AG04450 (cell line): Measurements from ENCODE around the gene CSH1. TPM values are rescaled to one million over a fixed set of nuclear protein-coding genes. Genes with fewer than 3 reads are reported as not detected.
A peak's percentile ranks its signal among the peaks of the same experiment; 100 is the strongest.
"Not testable (repeated sequence)": the region's sequence is repeated elsewhere in the genome, so short reads cannot be mapped to it uniquely, and the experiment has no call there.

Source experiments
- CTCF ChIA-PET: fragments of 300-600, 350-600 bp; formaldehyde crosslinking; extraction: SDS; loops from one replicate; lab custom pipeline; 2022; ENCODE audit warnings: antibody characterized with exemption, inconsistent platforms; lab: Charles Lee
- POLR2A ChIA-PET: fragments of 350-600 bp; formaldehyde crosslinking; extraction: SDS; loops from one replicate; lab custom pipeline; 2021; ENCODE audit warnings: antibody characterized with exemption, inconsistent platforms; lab: Yijun Ruan, JAX
- DNase-seq: peaks from one replicate; pipeline ENCODE4 v3.0.0-alpha.2; 2011; ENCODE audit warnings: low read depth, low spot score
- H3K27ac ChIP-seq: one replicate; pipeline ENCODE4 v1.5.1; 2012; ENCODE audit warnings: low read depth, low read length, control low read depth
- H3K27me3 ChIP-seq: one replicate; pipeline ENCODE4 v1.6.0; 2012; ENCODE audit warnings: low read length; ENCODE audit not compliant: control insufficient read depth, insufficient read depth
- H3K4me3 ChIP-seq: 2 replicates; pipeline ENCODE4 v1.5.1; 2011; ENCODE audit warnings: mild to moderate bottlenecking, low read depth, low read length, control low read depth
- H3K9me3 ChIP-seq: 2 replicates; pipeline ENCODE4 v1.5.1; 2012; ENCODE audit warnings: low read length; ENCODE audit not compliant: control insufficient read depth, insufficient read depth
- polyA plus RNA-seq: library from polyadenylated mRNA; depleted of rRNA; stranded (reverse); fragments of >200 nt; gene quantifications from 2 replicates; pipeline ENCODE4 v1.2.3, GENCODE V29; 2011
- TF ChIP-seq, protein P1 (sequence below): IDR thresholded peaks from 2 replicates; pipeline ENCODE4 v1.5.1; 2011; ENCODE audit warnings: low read depth, low read length, control low read depth, inconsistent platforms

The CSH1 gene
- polyA plus RNA-seq, 1 experiment = not detected

- no peak overlapping the region for H3K27ac ChIP-seq
- CTCF ChIA-PET = interaction anchor here (0.9 to 1.4 kb wide), 2 partner anchors 22 to 103 kb away, joined by 3 to 5 read pairs; no protein-coding TSS in a partner anchor
- TF ChIP-seq, protein P1, sequence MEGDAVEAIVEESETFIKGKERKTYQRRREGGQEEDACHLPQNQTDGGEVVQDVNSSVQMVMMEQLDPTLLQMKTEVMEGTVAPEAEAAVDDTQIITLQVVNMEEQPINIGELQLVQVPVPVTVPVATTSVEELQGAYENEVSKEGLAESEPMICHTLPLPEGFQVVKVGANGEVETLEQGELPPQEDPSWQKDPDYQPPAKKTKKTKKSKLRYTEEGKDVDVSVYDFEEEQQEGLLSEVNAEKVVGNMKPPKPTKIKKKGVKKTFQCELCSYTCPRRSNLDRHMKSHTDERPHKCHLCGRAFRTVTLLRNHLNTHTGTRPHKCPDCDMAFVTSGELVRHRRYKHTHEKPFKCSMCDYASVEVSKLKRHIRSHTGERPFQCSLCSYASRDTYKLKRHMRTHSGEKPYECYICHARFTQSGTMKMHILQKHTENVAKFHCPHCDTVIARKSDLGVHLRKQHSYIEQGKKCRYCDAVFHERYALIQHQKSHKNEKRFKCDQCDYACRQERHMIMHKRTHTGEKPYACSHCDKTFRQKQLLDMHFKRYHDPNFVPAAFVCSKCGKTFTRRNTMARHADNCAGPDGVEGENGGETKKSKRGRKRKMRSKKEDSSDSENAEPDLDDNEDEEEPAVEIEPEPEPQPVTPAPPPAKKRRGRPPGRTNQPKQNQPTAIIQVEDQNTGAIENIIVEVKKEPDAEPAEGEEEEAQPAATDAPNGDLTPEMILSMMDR = no peak
- peaks cover 4% of the 10 kb centered on the region for H3K27me3 ChIP-seq
- POLR2A ChIA-PET = no interaction called here
- no peaks in the 10 kb centered on the region for H3K9me3 ChIP-seq
- no peak overlapping the region for H3K4me3 ChIP-seq
- no peak for DNase-seq
Measured at GRCh38 chr17:63925615-63926014, 29.2 kb upstream of the CSH1 start.

DNA sequence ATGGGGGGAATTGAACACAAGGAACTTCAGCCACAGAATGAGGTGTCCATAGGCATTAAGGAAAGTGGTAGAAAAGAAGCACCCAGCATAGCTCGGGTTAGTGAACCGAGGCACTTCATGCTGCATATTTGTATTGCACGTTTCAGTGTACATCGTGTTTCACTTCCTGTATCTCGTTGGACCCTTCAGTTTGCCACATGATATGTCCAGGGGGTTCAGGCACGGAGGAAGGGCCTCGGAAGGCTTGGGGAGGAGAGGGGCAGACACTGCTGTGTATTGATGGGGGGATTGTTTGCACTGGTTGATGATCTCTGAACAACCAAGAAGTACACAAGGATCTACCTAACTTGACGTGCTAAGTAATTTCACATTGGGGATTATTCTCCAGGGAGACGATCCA is 26.0 kb upstream of the CSH1 start:
- DNase-seq, H3K4me3 ChIP-seq, POLR2A ChIA-PET, H3K27ac ChIP-seq, H3K9me3 ChIP-seq: not testable (repeated sequence)
- CTCF ChIA-PET = interaction anchor here (0.9 to 1.9 kb wide), 3 partner anchors 11 to 106 kb away, joined by 3 to 9 read pairs (median 4); partner anchors contain the start of gene CSHL1
- H3K27me3 ChIP-seq = peaks cover 11% of the 10 kb centered on the region

GRCh38 chr17:63920779-63921178 is 24.4 kb upstream of the CSH1 start:
- POLR2A ChIA-PET = not testable (repeated sequence)

DNA sequence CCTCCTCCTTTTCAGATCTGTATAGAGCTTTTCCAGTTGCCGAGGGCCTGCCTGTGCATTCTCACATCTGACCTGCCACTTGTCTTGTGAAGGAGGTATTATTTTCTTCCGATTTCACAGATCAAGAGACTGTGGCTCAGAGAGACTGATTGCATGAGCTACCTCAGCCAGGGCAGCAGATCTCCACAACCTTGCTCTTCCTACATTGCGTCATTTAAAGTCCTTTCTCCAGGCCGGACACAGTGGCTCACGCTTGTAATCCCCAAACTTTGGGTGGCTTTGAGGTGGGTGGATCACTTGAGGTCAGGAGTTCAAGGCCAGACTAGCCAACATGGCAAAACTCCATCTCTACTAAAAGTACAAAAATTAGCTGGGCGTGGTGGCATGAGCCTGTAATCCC is 23.7 kb upstream of the CSH1 start:
- H3K4me3 ChIP-seq, H3K27ac ChIP-seq, POLR2A ChIA-PET, H3K9me3 ChIP-seq, DNase-seq: not testable (repeated sequence)
- CTCF ChIA-PET = interaction anchor here (0.7 to 4.6 kb wide), 26 partner anchors 10 to 442 kb away, joined by 3 to 110 read pairs (median 6); partner anchors contain the start of genes CD79B and ICAM2
- H3K27me3 ChIP-seq = peaks cover 20% of the 10 kb centered on the region

More at GRCh38 chr17:63920779-63921178, 24.4 kb upstream of the CSH1 start:
- peaks cover 16% of the 10 kb centered on the region for H3K27me3 ChIP-seq
- not testable (repeated sequence) for DNase-seq, H3K4me3 ChIP-seq, H3K27ac ChIP-seq, H3K9me3 ChIP-seq
- CTCF ChIA-PET = interaction anchor here (1.0 to 4.6 kb wide), 8 partner anchors 9 to 215 kb away, joined by 3 to 110 read pairs (median 16); partner anchors contain the start of gene CD79B

- H3K27me3 ChIP-seq = peaks cover 20% of the 10 kb centered on the region
- H3K4me3 ChIP-seq = no peak overlapping the region
- POLR2A ChIA-PET = no interaction called here
- no peaks in the 10 kb centered on the region; the same call in 1 of the 2 replicates for H3K9me3 ChIP-seq
- CTCF ChIA-PET = interaction anchor here (0.7 to 4.6 kb wide), 29 partner anchors 8 to 372 kb away, joined by 3 to 110 read pairs (median 6); partner anchors contain the start of genes CD79B and ICAM2
- DNase-seq = peak; percentile 15
- TF ChIP-seq, protein P1 = peak; percentile 94
- no peak overlapping the region for H3K27ac ChIP-seq
Measured at GRCh38 chr17:63919311-63919723, 22.9 kb upstream of the CSH1 start.

GRCh38 chr17:63918789-63919305 is 22.5 kb upstream of the CSH1 start, which contains the start of gene GH1:
TSS of gene GH1 (minus strand) at chr17:63918839. CDS start at chr17:63918776, 63 bp downstream.
- H3K4me3 ChIP-seq, H3K27ac ChIP-seq, POLR2A ChIA-PET, H3K9me3 ChIP-seq, DNase-seq: not testable (repeated sequence)
- CTCF ChIA-PET = interaction anchor here (0.7 to 4.6 kb wide), 25 partner anchors 9 to 372 kb away, joined by 3 to 110 read pairs (median 5); partner anchors contain the start of genes CD79B and ICAM2
- peaks cover 20% of the 10 kb centered on the region for H3K27me3 ChIP-seq

DNA sequence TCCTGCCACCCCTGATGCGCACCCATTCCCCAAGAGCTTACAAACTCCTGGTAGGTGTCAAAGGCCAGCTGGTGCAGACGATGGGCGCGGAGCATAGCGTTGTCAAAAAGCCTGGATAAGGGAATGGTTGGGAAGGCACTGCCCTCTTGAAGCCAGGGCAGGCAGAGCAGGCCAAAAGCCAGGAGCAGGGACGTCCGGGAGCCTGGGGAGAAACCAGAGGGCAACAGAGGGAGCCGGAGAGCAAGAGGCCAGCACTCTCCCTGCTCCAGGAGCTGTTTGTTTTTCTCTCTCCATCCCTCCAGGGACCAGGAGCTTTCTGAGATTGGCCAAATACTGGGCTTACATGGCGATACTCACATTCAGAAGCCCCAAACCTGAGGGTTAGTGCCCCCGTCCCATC is 21.9 kb upstream of the CSH1 start:
- ChIA-PET POLR2A (no interaction called here), CTCF (interaction anchor here (0.7 to 4.6 kb wide), 17 partner anchors 11 to 236 kb away, joined by 3 to 110 read pairs (median 5); partner anchors contain the start of genes CD79B and ICAM2)
- no peak overlapping the region for H3K27ac ChIP-seq
- no peaks in the 10 kb centered on the region; the same call in 1 of the 2 replicates for H3K9me3 ChIP-seq
- TF ChIP-seq, protein P1 = peak; percentile 9; the same call in 1 of the 2 replicates
- H3K27me3 ChIP-seq = peaks cover 25% of the 10 kb centered on the region
- H3K4me3 ChIP-seq = no peak overlapping the region
- DNase-seq = no peak
